GM18858 (cell line): ENCODE data around the gene EHMT2.
"Not testable (repeated sequence)": the region's sequence is repeated elsewhere in the genome, so short reads cannot be mapped to it uniquely, and the experiment has no call there.

Experiments used
- ATAC-seq: cut with Tn5 transposase; IDR thresholded peaks from one replicate; pipeline ENCODE4 v1.9.1; 2021; ENCODE audit not compliant: unreplicated experiment

EHMT2 gene

DNA sequence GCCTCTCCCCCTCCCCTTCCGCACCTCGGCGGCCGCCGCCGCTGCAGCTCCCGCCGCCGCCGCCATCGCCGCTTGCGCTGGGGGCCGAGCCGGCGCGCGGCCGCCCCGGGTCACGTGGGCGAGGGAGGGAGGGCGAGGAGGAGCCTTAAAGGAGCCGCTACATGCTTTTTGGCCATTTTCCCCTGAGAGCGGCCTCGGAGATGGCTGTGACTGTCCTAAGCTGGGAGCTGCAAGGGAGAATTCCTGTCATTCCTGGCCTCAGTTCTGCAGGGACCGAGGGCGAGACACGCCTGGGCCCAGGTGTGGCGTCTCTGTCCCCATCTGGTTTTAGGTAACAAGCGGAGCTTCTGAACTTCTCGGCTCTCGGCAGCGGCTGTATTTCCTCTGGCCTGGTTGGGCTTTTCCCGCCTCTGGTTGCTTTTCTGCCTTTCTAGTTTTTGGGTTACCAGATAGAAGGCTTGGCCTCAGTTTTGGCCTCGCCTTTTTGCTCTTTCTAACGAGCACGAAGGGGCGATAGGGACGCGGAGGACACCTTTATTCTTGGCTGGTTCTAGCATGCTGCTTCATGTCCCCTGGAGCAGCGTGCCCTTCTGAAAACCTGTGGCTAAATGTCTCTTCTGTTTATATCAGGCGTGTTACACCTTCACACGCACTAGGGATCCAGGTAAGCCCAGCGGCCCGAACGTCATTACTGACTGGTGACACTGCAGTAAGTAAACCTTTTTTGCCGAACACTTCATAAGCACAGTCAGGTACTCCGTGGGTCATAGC is at the start of gene EHMT2:
Gene EHMT2 (minus strand): TSS at position 87 of the 771 bp plus-strand sequence. CDS start 21 bp downstream, at position 66.
- ATAC-seq, result no peak

DNA sequence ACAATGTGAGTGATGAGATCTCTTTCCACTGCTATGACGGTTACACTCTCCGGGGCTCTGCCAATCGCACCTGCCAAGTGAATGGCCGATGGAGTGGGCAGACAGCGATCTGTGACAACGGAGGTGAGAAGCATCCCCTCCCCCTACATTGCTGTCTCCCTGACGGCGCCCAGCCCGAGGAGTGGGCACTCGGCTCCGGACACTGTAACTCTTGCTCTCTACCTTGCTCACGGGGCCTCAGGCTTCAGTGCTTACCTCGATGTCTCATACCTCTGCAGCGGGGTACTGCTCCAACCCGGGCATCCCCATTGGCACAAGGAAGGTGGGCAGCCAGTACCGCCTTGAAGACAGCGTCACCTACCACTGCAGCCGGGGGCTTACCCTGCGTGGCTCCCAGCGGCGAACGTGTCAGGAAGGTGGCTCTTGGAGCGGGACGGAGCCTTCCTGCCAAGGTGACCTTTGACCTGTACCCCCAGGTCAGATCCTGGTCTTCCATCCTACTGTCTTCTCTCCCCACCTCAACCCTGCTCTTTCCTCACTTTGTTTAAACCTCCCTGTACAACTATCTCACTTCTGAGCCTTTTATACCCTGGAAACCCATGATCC is 49.7 kb upstream of the EHMT2 start:
- no peak for ATAC-seq

DNA sequence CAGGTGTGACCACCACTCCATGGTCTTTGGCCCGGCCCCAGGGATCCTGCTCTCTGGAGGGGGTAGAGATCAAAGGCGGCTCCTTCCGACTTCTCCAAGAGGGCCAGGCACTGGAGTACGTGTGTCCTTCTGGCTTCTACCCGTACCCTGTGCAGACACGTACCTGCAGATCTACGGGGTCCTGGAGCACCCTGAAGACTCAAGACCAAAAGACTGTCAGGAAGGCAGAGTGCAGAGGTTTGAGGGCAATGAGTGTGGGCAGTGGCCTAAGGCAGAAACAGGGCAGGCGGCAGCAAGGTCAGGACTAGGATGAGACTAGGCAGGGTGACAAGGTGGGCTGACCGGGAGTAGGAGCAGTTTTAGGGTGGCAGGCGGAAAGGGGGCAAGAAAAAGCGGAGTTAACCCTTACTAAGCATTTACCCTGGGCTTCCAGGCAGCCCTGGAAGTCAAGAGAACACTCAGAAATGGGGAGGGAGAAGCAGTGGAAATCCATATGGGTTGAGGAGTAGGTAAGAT is 48.9 kb upstream of the EHMT2 start:
- no peak for ATAC-seq

DNA sequence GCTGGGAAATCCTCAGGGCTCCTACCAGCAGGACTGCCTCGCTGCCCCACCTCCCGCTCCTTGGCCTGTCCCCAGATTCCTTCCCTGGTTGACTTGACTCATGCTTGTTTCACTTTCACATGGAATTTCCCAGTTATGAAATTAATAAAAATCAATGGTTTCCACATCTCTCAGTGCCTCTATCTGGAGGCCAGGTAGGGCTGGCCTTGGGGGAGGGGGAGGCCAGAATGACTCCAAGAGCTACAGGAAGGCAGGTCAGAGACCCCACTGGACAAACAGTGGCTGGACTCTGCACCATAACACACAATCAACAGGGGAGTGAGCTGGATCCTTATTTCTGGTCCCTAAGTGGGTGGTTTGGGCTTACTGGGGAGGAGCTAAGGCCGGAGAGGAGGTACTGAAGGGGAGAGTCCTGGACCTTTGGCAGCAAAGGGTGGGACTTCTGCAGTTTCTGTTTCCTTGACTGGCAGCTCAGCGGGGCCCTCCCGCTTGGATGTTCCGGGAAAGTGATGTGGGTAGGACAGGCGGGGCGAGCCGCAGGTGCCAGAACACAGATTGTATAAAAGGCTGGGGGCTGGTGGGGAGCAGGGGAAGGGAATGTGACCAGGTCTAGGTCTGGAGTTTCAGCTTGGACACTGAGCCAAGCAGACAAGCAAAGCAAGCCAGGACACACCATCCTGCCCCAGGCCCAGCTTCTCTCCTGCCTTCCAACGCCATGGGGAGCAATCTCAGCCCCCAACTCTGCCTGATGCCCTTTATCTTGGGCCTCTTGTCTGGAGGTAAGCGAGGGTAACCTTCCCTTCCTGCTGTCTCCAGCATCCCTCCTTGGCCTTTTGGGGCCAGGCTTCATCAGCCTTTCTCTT is 48.2 kb upstream of the EHMT2 start, which contains the start of gene CFB:
Gene CFB (plus strand): TSS at position 589 of the 863 bp plus-strand sequence. CDS start 127 bp downstream, at position 716.
- no peak for ATAC-seq

DNA sequence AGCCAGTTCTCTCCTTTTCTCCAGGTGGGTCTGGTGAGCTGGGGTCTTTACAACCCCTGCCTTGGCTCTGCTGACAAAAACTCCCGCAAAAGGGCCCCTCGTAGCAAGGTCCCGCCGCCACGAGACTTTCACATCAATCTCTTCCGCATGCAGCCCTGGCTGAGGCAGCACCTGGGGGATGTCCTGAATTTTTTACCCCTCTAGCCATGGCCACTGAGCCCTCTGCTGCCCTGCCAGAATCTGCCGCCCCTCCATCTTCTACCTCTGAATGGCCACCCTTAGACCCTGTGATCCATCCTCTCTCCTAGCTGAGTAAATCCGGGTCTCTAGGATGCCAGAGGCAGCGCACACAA is 47.6 kb upstream of the EHMT2 start:
- ATAC-seq, result no peak

DNA sequence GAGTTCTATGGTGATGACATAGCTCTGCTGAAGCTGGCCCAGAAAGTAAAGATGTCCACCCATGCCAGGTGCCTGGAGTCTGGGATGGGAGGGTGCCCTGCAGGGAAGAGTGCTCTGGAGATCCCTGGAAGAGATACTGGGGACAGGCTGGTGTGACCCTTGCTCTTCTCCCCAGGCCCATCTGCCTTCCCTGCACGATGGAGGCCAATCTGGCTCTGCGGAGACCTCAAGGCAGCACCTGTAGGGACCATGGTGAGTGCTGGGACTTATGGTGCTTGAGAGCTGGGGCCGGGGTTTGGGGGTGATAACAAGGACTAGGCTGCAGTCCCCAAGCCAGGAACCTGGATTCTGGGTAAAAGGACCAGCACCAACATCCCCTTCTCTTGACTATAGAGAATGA is 46.2 kb upstream of the EHMT2 start:
- no peak for ATAC-seq

DNA sequence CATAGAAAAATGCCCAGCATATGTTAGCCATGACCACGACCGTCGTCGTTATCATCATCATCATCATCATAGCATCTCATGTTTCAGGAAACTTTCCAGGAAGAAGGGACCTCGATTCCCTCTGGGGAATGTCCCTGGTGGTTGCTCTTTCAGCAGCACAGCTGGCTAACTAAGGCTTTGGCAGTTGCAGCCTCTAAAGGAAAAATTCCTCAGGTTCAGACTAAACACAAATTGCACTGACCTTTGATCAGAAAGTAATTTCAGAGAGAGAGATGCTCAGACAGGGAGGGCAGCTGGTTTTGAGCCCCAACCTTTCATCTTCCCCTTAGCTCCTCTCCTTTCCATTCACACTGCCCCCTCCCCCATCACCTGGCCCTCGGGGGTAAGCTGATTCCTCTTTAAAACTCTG is 42.8 kb upstream of the EHMT2 start:
- no peak for ATAC-seq

DNA sequence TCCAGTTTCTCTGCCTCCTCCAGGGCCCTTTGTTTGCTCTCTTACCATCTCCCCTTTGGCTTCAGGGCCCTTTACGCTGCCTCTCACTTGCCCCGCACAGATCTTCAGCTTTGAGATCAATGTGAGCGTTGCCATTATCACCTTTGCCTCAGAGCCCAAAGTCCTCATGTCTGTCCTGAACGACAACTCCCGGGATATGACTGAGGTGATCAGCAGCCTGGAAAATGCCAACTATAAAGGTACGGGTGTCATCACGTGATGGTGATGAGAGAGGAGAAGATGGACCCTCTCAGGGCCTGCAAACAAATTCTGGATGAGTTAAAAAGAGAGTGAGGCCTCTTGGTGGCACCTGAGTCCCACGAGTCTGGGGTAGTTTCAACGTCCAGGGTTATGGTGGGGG is 38.3 kb upstream of the EHMT2 start:
- no peak for ATAC-seq

DNA sequence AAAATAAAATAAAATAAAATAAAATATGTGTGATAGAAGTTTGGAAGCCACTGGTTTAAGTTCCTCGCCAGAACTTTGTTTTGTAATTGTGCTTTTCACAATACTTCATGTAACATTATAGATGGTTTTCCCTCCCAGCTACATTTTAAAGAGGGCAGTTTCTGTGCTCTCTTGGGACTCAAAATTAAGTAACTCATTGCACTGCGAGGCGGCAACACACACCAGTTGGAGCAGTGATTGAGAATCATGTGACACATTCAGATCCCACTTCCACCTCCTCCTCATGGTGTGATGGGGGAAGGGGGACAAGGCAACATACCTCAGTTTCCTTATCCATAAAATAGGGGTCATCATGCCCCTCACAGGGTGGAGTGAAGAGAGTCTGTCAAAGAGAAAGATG is 37.5 kb upstream of the EHMT2 start:
- ATAC-seq, result no peak

DNA sequence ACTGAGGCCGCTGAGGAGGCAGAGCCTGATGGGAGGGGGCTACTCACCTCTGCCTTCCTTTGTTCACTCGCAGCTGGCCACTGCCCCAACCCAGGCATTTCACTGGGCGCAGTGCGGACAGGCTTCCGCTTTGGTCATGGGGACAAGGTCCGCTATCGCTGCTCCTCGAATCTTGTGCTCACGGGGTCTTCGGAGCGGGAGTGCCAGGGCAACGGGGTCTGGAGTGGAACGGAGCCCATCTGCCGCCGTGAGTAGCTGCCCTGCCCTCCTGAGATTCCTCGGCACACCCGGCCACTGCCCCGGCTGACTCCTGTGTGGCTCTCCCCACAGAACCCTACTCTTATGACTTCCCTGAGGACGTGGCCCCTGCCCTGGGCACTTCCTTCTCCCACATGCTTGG is 36.0 kb upstream of the EHMT2 start:
- ATAC-seq, result no peak

DNA sequence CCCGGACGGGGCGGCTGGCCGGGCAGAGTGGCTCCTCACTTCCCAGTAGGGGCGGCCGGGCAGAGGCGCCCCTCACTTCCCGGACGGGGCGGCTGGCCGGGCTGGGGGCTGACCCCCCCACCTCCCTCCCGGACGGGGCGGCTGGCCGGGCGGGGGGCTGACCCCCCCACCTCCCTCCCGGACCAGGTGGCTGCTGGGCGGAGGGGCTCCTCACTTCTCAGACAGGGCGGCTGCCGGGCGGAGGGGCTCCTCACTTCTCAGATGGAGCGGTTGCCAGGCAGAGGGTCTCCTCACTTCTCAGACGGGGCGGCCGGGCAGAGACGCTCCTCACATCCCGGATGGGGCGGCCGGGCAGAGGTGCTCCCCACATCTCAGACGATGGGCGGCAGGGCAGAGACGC is 34.6 kb upstream of the EHMT2 start:
- not testable (repeated sequence) for ATAC-seq

DNA sequence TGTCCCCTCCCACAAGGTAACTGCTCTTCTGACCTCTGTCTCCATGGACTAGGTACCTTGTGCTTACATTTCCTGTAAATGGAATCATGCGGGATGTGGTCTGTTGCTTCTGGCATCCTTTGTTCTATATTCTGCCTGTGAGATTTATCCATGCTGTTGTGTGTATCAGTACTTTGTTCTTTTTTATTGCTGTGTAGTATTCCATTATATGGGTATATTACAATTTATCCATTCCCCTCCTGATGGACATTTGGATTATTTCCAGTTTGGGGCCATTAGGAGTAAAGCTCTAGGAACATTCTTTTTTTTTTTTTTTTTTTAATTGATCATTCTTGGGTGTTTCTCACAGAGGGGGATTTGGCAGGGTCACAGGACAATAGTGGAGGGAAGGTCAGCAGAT is 33.5 kb upstream of the EHMT2 start:
- ATAC-seq, result no peak

DNA sequence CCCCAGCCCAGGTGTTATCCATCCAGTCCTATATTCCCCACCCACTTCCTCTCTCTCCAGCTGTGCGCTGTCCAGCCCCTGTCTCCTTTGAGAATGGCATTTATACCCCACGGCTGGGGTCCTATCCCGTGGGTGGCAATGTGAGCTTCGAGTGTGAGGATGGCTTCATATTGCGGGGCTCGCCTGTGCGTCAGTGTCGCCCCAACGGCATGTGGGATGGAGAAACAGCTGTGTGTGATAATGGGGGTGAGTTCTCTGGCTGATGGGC is 31.1 kb upstream of the EHMT2 start:
- no peak for ATAC-seq

DNA sequence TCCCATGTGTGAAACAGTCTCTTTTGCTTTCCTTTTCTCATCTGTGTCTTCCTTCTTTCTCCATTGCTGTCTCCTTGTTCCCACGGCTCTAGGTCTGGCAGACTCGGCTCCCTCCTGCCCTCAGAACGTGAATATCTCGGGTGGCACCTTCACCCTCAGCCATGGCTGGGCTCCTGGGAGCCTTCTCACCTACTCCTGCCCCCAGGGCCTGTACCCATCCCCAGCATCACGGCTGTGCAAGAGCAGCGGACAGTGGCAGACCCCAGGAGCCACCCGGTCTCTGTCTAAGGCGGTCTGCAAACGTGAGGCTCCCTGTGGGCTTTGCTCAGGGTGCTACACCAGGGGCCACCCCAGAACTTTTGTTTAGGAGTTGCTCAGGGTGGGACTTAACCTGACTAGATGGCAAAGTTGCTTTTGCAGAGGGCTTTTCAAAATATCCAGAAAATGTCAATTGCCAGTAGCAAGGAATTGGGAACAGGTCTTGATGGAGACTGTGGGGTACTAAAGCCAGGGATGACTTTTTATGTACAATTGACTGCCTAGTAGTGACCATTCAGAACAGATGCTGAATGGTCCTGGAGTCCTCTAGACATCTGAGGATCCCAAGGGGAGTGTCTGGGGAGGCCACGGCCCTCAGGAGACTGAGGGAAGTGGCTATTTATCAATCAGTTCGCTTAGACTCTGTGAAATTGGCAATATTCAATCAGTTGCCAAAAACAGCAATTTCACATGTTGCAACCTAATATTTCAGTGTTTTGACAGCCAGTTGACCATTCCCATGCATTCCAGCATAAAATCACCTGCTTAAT is 30.6 kb upstream of the EHMT2 start:
- ATAC-seq, result no peak

DNA sequence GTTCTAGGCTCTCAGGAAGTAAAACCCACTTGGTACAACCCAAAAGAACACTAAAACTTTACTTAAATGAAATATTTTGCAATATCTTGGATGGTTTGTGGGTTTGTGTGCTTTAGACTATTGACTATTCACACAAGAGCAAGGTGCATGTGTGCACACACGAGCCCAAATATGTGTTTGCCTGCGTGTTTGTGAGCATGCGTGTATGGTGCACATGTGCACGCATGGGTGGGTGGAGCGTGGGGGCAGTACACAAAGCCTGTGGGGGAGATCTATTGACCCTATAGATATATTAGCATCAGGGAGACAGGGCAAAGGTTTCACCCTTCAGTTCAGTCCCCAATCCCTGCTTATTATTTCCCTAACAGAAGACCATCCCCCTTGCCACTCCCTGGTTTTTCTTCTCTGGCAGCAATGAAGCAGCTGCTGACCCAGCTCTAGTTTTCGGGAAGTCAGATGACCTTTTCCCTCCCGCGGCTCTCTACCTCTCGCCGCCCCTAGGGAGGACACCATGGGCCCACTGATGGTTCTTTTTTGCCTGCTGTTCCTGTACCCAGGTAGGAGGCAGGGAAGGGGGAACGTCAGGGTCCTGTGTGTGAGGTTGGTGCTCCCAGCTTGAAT is 29.9 kb upstream of the EHMT2 start, which contains the start of gene C2:
Gene C2 (plus strand): TSS at position 476 of the 621 bp plus-strand sequence. CDS start 36 bp downstream, at position 512.
- no peak for ATAC-seq

DNA sequence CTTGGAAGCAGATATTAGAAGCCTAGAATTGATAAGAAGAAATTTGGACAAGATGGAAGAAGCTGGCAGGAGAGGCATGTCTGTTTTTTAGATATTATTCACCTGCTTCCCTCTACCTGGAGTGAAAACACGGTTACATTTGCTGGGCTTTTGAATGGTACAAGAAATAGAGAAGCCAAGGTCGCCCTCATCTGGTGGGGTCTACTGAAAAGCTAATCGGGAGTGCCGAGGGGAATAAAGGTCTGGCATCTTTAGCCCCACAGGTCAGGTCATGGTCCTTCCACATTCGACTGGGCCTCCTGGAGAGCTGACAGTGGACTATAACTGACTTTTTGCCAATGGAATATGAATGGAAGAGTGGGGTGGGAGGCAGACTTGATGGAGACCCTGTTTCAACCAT is 25.4 kb upstream of the EHMT2 start:
- no peak for ATAC-seq

DNA sequence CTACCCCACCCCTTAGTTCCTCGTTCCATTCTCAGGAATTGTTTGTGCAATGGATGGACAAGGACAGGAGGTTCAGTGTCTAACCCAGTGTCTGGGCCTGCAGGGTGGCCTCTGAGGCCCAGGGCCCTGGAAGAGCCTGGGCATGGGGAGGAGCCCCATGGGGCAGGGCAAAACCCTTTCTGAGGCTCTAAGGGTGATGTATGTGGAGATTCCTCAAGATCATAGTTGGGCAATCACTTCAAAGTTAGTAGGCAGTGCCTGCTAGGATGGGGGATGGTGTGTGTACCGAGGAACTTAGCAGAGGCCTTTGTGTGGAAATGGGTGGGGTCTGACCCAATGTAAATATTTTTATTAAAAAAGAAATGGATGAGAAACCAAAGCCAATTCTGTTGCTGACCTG is 23.3 kb upstream of the EHMT2 start:
- ATAC-seq, result no peak

DNA sequence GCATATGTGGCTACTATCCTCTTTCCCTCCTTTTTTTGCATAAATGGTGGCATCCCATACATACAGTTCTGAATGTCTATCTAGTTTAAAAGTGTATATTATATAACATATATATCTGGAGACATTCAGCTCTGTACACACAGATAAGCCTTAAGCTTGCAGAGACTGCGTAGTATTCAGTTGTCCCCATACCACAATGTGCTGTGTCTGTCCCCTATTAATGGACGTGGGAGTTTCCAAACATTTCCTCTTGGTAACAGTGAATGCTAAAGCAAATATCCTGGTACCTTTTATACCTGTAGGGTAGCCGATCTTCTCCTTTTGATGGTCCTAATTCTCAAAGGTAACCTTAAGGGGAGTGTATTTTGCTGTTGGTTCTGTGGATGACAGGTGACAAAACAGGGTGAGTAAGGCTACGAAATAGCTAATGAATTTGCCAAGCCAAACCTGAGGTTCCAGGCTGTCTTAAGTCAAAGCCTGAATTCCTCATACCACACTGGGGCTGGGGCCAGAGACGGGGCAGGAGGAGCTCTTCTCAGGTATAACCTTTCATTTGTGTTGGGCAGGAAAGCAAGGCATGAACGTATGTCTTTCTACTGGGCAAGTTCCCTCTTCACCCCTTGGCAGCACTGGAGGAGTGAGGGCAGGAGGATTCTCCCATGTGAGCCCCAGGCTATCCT is 22.3 kb upstream of the EHMT2 start:
- ATAC-seq, result no peak

DNA sequence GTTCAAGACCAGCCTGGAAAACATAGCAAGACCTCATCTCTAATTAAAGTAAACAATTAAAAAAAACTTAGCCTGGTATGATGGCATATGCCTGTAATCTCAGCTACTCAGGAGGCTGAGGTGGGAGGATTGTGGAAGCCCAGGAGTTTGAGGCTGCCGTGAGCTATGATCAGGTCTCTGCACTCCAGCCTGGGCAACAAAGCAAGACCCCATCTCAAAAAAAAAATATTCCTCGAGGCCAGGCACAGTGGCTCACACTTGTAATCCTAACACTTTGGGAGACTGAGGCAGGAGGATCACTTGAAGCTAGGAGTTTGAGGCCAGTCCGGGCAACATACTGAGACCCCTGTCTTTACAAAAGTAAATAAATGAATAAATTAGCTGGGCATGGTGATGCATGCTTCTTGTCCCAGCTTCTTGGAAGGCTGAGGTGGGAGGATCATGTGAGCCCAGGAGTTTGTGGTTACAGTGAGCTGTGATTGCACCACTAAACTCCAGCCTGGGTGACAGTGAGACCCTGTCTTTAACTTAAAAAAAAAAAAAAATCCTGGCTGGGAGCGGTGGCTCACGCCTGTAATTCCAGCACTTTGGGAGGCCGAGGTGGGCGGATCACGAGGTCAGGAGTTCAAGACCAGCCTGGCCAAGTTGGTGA is 20.7 kb upstream of the EHMT2 start:
- ATAC-seq, result no peak
